ENCODE data around the gene SUMF2.
A peak's percentile ranks its signal among the peaks of the same experiment; 100 is the strongest.
"Not testable (repeated sequence)": the region's sequence is repeated elsewhere in the genome, so short reads cannot be mapped to it uniquely, and the experiment has no call there.

SUMF2 gene

DNA sequence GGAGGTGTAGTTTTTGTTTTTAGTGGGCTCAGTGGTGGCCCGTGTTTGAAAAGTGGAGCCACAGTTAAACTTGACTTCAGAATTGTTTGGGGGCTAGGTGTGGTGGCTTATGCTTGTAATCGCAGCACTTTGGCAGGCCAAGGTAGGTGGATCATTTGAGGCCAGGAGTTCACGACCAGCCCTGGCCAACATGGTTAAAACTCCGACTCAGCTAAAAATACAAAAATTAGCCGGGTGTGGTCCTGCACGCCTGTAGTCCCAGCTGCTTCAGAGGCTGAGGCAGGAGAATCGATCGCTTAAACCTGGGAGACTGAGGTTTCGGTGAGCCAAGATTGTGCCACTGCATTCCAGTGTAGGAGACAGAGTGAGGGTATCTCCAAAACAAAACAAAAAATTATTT, 10.7 kb upstream of the SUMF2 start:
- H3K4me3 ChIP-seq (ENCODE audit: low read length), result no peak overlapping the region
- no peak for DNase-seq (ENCODE audit: low read depth, low spot score)

DNA sequence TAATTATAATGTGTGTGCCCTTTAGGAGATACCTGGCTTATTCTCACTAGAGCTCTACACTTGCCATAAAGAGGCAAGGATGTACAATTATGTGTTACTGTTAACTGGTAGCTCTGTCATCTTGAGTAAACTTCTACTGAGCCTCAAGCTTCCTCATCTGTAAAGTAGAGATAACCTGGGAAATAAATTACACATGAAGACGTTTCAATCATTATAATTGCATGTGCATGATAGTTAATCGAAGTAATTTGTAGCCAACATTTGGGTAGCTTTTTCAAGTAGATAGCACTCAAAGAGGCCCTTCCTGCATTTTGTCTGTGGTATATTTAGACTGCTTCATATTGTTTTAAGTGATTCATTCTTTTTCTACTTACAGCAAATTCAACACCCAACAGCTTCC, 10.1 kb upstream of the SUMF2 start:
- no peak for DNase-seq (ENCODE audit: low read depth, low spot score)
- no peak overlapping the region for H3K4me3 ChIP-seq (ENCODE audit: low read length)

DNA sequence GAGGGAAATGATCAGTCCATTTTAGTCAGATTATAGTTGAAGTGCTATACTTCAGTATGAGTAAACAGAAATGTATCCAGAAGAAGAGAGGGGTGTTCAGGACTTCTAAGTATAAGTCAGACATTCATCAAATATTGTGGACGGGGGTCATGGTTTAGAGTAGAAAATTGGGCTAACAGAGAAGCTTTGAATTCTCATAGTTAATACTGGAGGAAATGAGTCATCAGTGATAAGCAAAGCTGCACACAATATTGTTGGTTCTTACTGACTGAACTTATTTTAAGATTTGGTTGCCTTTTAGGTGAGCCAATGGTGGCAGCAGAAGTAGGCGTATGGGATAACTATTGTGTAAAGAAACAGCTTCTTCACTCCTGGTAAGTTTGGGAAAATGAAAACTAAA, 1.7 kb upstream of the SUMF2 start:
- no peak overlapping the region for H3K4me3 ChIP-seq (ENCODE audit: low read length)
- no peak for DNase-seq (ENCODE audit: low read depth, low spot score)

DNA sequence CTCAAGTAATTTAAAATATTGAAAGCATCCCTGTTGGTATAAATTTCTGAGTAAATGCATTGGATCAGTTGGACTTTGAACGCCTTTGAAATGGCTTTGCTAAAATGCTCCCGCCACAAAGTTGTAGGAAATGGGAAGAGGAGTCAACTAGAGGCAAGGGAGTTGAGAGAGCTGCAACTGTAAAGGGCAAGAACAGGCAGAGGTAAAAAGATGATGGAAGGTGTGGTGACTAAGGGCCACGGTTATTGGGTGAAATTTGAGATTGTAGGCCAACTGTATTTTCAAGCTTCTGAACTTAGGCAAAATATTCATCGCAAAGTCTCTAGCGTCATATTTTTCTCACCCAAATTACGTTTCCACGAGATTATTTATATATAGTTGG, 595 bp upstream of the SUMF2 start:
- peak overlapping the region; percentile 70 for H3K4me3 ChIP-seq (ENCODE audit: low read length)
- no peak for DNase-seq (ENCODE audit: low read depth, low spot score)

DNA sequence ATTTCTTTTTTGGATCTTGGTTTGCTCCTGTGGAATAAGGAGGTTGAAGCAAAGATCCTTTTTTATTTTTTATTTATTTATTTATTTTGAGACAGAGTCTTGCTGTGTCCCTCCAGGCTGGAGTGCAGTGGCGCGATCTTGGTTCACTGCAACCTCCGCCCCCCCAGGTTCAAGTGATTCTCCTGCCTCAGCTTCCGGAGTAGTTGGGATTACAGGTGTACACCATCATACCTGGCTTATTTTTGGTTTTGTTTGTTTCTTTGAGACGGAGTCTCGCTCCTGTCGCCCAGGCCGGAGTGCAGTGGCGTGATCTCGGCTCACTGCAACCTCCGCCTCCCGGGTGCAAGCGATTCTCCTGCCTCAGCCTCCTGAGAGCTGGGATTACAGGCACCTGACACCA, 2.3 kb downstream of the SUMF2 start:
- not testable (repeated sequence) for H3K4me3 ChIP-seq (ENCODE audit: low read length); DNase-seq (ENCODE audit: low read depth, low spot score)

DNA sequence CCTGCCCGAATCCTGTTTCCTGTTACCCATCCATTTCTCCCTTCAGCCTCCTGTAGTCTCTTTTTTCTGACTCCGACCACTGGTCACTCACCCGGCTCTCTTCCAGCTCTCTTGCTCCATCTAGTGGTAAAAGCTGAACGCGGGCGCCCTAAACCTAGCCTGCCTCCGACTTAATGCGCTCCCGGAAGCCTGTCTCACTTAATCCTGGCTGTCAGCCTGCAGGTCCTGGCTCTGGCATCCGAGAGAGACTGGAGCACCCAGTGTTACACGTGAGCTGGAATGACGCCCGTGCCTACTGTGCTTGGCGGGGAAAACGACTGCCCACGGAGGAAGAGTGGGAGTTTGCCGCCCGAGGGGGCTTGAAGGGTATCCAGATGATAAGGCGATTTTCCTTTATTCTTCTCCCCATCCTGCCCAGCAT, 10.3 kb downstream of the SUMF2 start:
- H3K4me3 ChIP-seq (ENCODE audit: low read length), result no peak overlapping the region
- no peak for DNase-seq (ENCODE audit: low read depth, low spot score)

- DNase-seq (ENCODE audit: low read depth, low spot score), result no peak
- H3K4me3 ChIP-seq (ENCODE audit: low read length), result no peak overlapping the region
These were observed 13.6 kb downstream of the SUMF2 start for GRCh38 chr7:56077681-56078080.

DNA sequence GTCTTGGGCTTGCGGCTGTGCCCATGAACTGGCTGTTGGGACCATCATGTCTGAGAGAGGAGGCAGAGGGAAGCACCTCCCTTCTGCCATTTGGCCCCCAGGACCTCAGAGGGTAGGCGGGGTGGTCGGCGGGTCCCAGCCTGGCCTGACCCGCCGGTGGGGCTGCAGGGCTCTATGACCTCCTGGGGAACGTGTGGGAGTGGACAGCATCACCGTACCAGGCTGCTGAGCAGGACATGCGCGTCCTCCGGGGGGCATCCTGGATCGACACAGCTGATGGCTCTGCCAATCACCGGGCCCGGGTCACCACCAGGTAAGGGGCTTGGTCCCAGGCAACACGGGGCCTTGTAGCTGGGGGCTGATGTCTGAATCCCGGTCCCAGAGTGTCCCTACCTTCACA, 14.1 kb downstream of the SUMF2 start:
- H3K4me3 ChIP-seq (ENCODE audit: low read length), result no peak overlapping the region
- no peak for DNase-seq (ENCODE audit: low read depth, low spot score)

GRCh38 chr7:56079450-56080185, 15.5 kb downstream of the SUMF2 start:
- H3K4me3 ChIP-seq (ENCODE audit: low read length), result no peak overlapping the region
- no peak for DNase-seq (ENCODE audit: low read depth, low spot score)

DNA sequence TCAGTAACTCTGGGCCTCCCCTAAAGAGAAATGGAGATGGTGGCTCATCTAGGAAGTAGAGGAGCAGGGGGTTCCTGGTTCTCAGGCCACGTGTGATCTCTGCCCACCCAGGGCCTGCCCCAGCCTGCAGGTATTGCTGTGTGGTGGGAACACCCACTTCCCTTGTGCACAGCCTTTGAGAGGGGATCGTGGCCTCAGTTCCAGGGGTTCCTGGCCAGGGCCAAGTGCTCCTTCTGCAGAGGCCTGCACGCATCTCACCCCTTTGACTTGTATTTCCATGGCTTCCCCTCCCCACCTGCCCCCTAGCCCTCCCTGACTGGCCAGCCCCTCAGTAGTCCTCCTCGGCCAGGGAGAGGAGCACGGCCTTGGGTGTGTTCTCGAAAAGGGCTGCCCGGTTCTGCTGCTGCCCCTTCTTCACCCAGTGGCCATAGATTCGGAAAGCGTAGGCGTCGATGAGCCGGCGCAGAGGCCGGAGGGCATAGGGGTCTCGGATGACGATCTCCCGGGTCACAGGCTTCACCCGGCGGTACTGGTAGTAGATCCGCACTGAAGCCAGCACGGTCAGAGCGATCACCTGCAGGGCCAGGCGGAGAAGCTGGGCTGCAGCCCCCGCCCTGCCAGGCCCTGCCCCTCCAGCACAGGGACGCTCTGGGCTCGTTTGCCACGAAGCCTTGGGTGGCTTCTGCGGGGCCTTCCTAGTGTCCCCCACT, 16.8 kb downstream of the SUMF2 start:
- DNase-seq (ENCODE audit: low read depth, low spot score); H3K4me3 ChIP-seq (ENCODE audit: low read length): not testable (repeated sequence)

- H3K4me3 ChIP-seq (ENCODE audit: low read length), result no peak overlapping the region
- DNase-seq (ENCODE audit: low read depth, low spot score), result no peak
These were observed 17.7 kb downstream of the SUMF2 start for GRCh38 chr7:56081626-56082340.

GRCh38 chr7:56083150-56083785, 19.2 kb downstream of the SUMF2 start:
- no peak for DNase-seq (ENCODE audit: low read depth, low spot score)
- no peak overlapping the region for H3K4me3 ChIP-seq (ENCODE audit: low read length)

GRCh38 chr7:56086761-56087160, 22.7 kb downstream of the SUMF2 start:
- no peak for DNase-seq (ENCODE audit: low read depth, low spot score)
- no peak overlapping the region for H3K4me3 ChIP-seq (ENCODE audit: low read length)

DNA sequence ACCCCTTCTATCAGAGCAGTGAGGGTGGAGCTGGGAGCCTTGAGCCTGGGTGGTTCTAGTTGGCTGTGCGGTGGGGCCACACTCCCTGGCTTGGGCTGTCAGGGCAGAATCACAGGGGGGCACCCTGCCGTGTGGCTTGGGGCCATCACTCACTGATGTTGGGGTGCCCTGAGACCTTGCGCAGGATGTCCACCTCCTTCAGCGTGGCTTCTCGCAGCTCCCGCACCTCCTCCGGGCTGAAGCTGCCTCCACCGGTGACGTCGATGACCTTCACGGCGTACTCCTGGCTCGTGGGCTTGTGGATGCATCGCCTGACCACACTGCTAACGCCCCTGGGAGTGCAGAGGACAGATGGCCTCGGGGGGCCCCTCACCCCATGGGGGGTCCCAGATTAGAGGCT, 23.4 kb downstream of the SUMF2 start:
- H3K4me3 ChIP-seq (ENCODE audit: low read length), result no peak overlapping the region
- DNase-seq (ENCODE audit: low read depth, low spot score), result no peak

DNA sequence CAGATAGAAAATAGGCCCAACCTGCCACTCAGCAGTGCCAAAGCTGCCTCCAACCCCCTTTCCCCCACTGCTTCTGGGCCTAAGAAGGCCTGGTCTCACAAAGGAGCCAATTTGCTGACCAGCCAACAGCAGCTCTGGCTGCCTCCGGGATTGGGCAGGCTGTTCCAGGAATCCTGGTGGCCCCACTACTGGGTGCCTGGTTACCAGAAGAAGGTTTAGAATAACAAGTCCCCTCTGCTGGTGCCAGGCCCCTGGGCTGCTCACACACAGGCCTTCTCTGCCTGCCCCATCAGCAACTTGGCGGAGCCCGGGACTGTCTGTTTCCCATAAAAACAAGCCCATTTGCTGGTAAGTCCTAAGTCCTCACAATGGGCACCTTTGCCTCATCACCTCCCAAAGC, 27.5 kb downstream of the SUMF2 start:
- DNase-seq (ENCODE audit: low read depth, low spot score), result no peak
- H3K4me3 ChIP-seq (ENCODE audit: low read length), result no peak overlapping the region

DNA sequence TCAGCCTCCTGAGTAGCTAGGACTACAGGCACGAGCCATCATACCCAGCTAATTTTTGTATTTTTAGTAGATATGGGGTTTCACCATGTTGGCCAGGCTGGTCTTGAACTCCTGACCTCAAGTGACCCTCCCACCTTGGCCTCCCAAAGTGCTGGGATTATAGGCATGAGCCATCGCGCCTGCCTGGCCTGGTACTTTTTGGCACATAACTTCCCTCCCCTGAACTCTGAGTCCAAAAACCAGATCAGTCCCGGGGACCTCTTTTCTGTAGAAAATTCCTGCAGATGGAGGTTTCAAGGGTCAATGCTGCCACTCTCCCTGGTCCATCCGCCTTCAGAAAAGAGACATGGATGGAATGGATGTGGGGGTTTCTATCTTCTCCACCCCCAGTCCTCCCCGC, 28.3 kb downstream of the SUMF2 start:
- not testable (repeated sequence) for DNase-seq (ENCODE audit: low read depth, low spot score); H3K4me3 ChIP-seq (ENCODE audit: low read length)

DNA sequence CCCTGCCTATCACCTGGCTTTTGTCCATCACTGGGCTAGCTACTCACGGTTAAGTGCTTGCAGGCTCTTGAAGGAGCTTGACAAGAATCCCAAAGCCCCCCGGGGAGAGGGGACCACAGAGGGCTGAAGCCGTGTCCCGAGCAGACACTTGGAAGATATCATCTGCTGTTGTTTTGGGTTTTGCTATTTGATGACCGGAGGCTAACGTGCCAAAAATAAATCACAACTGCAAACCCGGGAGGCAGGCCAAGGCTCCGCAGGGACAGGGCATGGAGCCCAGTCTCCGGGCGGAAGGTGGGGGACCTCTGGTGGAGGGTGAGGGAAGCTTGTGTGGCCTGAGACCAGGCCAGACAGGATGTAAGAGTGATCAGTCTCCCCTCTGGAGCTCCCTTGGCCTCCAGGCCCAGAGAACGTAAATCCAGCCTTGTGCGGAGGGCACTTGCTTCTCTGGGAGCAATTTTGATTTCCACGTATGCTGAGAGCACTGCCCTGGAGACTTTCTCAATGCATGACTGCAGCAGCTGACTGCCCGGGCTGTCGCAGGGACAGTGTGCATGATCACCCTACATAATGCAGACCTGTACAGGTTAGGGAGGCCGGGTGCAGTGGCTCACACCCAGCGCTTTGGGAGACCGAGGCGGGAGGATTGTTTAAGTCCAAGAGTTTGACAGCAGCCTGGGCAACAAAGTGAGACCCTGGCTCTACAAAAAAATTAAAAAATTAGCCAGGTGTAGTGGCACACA, 28.9 kb downstream of the SUMF2 start, which contains the start of gene PHKG1:
Gene PHKG1 (minus strand): TSS at position 164 of the 743 bp plus-strand sequence. CDS start 4,011 bp downstream, outside the sequence.
- H3K4me3 ChIP-seq (ENCODE audit: low read length), result no peak within 1 kb of the TSS
- DNase-seq (ENCODE audit: low read depth, low spot score), result no peak

DNA sequence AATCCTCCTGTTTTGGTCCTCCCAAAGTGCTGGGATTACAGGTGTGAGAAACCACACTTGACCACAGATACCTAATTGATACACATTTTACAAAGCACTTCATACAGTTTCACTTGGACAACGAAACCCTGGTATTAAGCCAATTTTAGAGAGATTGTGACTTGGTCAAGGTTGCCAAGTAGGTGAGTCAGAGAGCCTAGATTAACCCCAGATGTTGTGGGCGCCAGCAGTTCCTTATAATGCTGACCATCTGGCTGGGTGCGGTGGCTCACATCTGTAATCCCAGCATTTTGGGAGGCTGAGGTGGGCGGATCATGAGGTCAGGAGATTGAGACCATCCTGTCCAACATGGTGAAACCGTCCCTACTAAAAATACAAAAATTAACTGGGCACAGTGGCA, 33.6 kb downstream of the SUMF2 start:
- no peak for DNase-seq (ENCODE audit: low read depth, low spot score)
- H3K4me3 ChIP-seq (ENCODE audit: low read length), result no peak overlapping the region
